ENCODE results near the gene PRKAR1B.

The PRKAR1B gene

DNA sequence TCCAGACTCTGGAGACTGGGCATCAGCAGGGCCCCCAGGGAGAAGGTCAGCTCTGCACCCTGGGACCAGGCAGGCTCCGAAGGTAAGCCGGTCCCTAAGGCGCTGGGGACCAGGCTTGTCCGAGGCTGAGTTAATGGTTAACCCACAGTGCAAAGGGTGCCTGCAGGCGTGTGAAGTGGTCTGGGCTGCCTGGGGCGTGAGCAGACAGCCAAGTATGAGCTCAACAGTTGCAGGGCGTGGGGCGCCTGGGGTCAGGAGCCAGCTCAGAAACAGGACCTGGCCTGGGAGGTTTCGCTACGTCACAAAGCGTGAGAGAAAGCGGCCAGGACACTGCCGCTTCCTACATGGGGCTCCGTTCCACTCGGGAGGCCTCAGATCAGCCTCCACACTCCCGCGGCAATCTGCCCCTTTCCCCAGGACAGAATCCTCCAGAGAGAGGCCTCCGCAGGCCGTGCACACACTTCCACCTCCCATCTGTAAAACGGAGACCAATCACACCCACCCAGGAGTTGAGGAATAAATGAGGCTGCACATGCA lies 223.4 kb downstream of the PRKAR1B start:
- no peak for DNase-seq

DNA sequence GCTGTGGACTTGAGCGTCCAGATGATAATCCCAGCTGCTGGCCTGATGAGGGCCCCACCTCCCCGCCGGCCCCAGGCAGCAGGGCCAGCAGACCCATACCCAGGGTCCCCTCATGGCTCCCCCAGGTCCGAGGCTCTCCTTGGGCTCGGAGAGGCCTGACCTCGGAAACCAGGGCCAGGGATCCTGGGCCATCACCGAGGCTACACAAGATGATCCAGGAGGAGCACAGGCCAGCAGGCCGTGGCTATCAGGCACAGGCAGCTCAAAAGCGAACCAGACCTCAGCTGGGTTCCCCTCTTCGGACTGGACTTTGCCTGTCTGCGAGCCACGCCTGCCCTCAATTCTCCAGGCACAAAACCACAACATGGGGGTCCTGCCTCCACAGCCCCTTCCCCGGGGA lies 224.8 kb downstream of the PRKAR1B start:
- DNase-seq: no peak

DNA sequence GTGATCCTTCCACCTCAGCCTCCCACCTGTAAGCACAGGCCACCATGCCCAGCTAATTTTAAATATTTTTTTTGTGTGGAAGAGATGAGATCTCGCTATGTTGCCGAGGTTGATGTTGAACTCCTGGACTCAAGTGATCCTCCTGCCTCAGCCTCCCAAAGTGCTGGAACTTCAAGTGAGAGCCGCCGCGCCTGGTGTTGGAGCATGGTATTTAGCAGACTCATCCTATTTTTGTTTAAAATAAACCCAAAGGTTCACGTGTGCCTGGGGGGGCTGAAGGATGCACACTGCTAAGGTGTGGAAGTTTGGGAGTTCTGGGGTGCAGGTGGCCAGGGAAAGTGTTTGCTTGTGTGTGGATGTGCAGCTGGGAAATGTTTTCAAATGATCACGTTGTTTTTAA lies 225.6 kb downstream of the PRKAR1B start:
- no peak for DNase-seq

DNA sequence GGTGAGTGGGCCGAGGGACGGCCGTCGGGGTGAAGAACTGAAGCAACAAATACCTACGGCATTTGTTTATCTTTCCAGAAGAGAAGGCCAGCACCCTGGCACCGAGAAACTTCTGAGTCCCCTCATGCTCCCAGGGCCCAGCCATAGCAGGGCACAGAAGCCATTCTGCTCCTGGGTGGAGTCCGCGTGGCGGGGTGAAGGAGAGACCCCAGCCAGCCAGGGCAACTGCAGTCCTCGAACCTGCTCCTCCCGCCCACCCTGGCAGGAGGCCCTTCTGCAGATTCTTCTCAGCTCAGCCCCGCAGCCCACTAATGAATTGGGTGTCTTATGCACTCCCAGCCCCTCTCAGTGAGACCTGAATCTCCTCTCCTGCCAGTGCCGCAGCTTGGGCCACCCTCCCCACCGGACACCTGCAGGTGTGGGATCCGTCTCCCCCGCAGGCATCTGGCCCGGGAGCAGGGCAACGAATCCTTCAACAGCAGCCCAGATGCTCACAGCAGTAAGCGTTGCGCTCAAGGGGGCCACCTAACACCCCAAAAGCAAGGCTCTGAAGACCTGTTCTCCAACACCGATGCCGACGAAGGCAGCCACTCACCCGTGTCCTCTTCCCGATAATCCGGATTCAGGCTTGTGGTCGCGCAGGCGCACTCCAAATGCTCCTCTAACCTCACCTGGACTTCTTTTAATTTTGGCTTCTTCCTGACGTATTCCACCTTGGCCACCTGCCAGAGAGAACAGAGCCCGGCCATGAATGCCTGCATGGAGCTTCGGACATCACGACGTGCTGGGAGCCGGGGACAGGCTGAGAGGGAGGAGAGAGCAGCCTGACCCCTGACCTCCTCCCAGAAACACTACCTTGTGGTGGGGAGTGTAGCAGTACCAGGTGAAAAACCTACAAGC lies 226.3 kb downstream of the PRKAR1B start:
- no peak for DNase-seq

DNA sequence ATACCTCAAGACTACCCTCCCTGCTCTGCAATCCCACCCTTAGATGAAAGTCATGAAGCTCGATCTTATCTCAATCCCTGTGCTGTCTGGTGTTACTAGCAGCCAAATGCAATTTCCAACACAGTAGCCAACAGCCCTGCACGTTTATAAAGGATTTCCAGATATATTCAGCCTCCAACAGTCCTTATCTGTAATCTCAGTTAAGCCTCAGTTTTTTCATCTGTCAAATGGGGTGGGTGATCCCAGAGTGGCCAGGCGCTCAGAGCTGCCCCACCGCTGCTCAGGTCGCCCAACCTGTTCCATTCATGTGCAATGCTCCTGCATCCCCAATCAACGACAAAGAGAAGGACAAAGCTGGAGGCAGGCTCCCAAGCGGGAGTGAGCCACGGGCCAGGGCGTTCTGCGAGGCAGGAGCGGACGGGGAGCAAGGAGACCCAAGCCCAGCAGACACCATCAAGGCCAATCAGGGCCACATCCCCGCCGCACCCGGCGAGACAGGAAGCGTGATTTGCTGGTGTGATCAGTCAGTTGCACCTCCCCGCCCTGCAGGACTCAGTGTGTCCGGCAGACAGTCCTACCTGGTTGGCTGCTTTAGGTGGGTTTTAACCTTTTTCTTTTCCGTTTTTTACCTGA lies 227.1 kb downstream of the PRKAR1B start:
- DNase-seq: no peak

Data from activated CD4-positive, alpha-beta T cell treated with anti-CD3 and anti-CD28 coated beads for 4 hours (primary cell).